ENCODE results near the gene HLA-DMA. TPM values are rescaled to one million over a fixed set of nuclear protein-coding genes. Genes with fewer than 3 reads are reported as not detected.

The HLA-DMA gene
- total RNA-seq, 1 donor from 2014 or later: 16.2 TPM

GRCh38 chr6:32932132-32932868, 20.6 kb downstream of the HLA-DMA start:
- ATAC-seq: no peak

- no peak for ATAC-seq
These were observed 21.7 kb downstream of the HLA-DMA start for GRCh38 chr6:32931211-32931610.

GRCh38 chr6:32922083-32922482, 30.8 kb downstream of the HLA-DMA start:
- no peak for ATAC-seq

- no peak for ATAC-seq
These were observed 32.2 kb downstream of the HLA-DMA start for GRCh38 chr6:32920715-32921114.

GRCh38 chr6:32912951-32913350, 39.9 kb downstream of the HLA-DMA start:
- ATAC-seq: no peak

- ATAC-seq: no peak
These were observed 44.0 kb downstream of the HLA-DMA start for GRCh38 chr6:32908897-32909296.

GRCh38 chr6:32906539-32906938, 46.4 kb downstream of the HLA-DMA start:
- ATAC-seq: no peak

GRCh38 chr6:32905078-32905477, 47.8 kb downstream of the HLA-DMA start:
- no peak for ATAC-seq

- no peak for ATAC-seq
These were observed 48.9 kb downstream of the HLA-DMA start for GRCh38 chr6:32903952-32904351.

Other genes with a start within 250 kb of the HLA-DMA start
- gene HLA-DQA2, start 211.7 kb downstream of the HLA-DMA start, total RNA-seq: 0.80 TPM
- 0.64 TPM for gene HLA-DQB2, start 189.6 kb downstream of the HLA-DMA start, total RNA-seq
- 0.52 TPM for gene HLA-DOB, start 136.1 kb downstream of the HLA-DMA start, total RNA-seq
- gene TAP2, start 114.4 kb downstream of the HLA-DMA start, total RNA-seq: 23.1 TPM
- 33.0 TPM for gene PSMB8, start 109.0 kb downstream of the HLA-DMA start, total RNA-seq
- 26.0 TPM for gene TAP1, start 99.4 kb downstream of the HLA-DMA start, total RNA-seq
- gene PSMB9, start 98.9 kb downstream of the HLA-DMA start, total RNA-seq: 11.7 TPM
- gene HLA-DMB, start 12.1 kb downstream of the HLA-DMA start, total RNA-seq: 5.5 TPM
- gene BRD2, start 15.5 kb upstream of the HLA-DMA start, total RNA-seq: 99.3 TPM
- gene HLA-DOA, start 56.5 kb upstream of the HLA-DMA start, total RNA-seq: 1.4 TPM
- gene HLA-DPA1, start 120.6 kb upstream of the HLA-DMA start, total RNA-seq: 12.7 TPM
- 10.5 TPM for gene HLA-DPB1, start 122.9 kb upstream of the HLA-DMA start, total RNA-seq
- gene COL11A2, start 239.4 kb upstream of the HLA-DMA start, total RNA-seq: 0.32 TPM
- 19.6 TPM for gene RXRB, start 247.6 kb upstream of the HLA-DMA start, total RNA-seq
- gene SLC39A7, start 247.8 kb upstream of the HLA-DMA start, total RNA-seq: 31.1 TPM